Epithelial cell of prostate (primary cell): ENCODE results near the gene KLRB1.
"Not testable (repeated sequence)": the region's sequence is repeated elsewhere in the genome, so short reads cannot be mapped to it uniquely, and the experiment has no call there.

Experiments used
- DNase-seq: peaks from one replicate; pipeline ENCODE4 v3.0.0-alpha.2; 2011; ENCODE audit warnings: low read depth, low spot score
- H3K27ac ChIP-seq: fragments of 450-650 bp; 2 replicates; pipeline ENCODE4 v1.5.1; 2017; ENCODE audit warnings: mild to moderate bottlenecking

The KLRB1 gene

DNA sequence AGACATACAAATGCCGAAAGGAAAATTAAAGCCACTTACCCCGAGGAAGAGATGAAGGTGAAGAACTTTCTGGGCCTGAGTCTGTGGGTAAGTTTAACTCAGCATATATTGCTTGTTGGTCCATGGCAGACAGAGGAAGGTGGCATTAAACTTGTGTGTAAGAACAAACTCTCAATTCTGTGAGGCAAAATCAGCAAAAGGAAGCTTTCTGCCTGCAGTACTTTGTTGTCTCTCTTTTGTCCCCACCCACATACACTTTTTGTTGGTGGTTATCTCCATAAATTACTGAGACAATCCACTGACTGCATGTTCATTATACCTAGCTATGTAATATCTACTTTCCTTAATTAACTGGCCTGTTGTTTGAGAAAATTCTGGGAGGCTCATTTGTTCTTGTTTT lies at the start of gene KLRB1:
TSS of gene KLRB1 (minus strand) at position 201 of the 400 bp plus-strand sequence. CDS start at position 124, 77 bp downstream.
- DNase-seq, result no peak

DNA sequence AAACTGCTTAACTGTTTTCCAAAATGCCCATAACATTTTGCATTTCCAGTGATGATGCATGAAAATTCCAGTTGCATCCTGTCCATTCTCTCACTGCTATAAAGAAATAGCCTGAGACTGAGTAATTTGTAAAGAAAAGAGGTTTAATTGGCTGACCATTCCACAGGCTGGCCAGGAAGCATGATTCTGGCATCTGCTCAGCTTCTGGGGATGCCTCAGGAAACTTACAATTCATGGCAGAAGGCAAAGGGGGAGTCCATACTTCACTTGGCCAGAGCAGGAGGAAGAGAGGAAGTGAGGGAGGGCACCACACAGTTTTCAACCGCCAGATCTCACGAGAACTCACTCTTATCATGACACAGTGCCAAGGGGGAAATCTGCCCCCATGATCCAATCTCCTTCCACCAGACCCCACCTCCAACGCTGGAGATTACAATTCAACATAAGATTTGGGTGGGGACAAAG lies 43.6 kb upstream of the KLRB1 start:
- H3K27ac ChIP-seq, result peak overlapping the region; percentile 91
- no peak for DNase-seq

More for the DNA sequence above, at the start of gene KLRB1:
- no peak within 1 kb of the TSS for H3K27ac ChIP-seq

DNA sequence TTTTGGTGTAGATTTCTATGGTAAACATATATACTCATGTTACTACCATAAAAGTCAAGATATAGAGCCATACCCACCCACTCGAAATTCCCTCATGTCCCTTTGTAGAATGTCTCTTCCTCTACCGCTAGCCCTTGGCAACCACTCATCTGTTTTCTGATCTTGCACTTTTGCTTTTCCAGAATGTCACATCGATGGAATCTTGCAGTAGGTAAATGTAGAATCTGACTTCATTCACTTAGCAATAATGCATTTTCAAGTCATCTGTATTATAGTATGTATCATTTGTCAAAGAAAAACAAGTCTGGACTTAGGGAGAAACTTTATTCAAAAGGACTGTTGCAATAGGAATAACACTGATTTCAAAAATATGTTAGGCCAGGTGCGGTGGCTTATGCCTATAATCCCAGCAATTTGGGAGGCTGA lies 42.4 kb upstream of the KLRB1 start:
- peak overlapping the region; percentile 91 for H3K27ac ChIP-seq
- DNase-seq, result no peak

DNA sequence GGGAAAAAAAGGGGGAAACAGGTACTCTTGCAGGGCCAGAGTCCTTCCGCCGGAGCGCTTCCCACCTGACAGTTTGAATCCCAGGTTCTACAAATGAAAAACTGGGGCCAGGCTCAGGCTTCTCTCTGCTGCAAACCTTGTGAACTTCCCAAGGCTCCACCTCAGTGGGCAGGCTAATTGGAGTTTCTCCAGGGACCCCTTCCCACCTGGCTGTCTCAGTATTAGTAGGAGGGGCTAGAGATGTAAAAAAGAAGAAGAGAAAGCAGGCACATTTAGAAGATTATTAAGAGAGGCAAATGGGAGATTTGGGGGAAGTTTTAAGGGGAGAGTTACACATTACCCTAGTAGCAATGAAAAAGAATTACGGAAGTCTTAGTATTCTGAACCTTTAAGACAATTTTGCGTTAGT lies 41.8 kb upstream of the KLRB1 start:
- no peak for DNase-seq
- peak overlapping the region; percentile 91 for H3K27ac ChIP-seq

DNA sequence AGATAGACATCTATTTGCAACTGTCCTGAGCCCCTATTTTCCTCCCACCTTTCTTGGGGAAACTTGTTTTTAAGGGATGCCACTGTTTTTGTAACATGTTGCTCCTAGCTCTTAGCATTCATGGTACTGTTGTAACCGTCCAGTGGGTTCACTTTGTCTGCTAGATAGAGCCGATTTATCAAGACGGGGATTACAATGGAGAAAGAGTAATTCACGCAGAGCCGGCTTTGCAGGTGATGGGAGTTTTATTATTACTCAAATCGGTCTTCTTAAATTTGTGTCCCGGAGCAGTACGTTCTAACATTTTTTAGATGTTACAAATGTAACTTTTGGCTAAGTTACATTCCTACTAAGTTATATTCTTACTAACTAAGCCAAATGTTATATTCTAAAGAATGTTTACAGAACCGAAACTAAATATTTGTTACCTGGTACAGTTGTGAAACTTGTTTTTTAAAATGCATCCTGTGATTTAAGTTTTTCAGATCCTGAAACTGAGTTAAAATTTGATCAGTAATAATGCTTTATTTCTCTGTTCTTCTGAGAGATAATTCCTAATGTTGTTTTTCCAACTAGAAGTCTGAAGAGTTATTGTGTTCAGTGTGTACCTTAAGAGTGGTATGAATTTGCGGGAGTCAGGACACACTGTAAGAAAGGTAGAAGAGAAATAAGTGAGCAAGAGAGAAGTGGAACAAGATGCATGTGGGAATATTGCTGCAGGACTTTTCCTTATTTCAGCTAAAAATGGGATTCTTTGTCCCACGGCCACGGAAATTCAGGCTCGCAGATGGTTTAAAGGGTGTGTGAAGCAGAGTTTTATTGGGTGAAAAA lies 41.2 kb upstream of the KLRB1 start:
- peak overlapping the region; percentile 91 for H3K27ac ChIP-seq
- DNase-seq, result no peak

DNA sequence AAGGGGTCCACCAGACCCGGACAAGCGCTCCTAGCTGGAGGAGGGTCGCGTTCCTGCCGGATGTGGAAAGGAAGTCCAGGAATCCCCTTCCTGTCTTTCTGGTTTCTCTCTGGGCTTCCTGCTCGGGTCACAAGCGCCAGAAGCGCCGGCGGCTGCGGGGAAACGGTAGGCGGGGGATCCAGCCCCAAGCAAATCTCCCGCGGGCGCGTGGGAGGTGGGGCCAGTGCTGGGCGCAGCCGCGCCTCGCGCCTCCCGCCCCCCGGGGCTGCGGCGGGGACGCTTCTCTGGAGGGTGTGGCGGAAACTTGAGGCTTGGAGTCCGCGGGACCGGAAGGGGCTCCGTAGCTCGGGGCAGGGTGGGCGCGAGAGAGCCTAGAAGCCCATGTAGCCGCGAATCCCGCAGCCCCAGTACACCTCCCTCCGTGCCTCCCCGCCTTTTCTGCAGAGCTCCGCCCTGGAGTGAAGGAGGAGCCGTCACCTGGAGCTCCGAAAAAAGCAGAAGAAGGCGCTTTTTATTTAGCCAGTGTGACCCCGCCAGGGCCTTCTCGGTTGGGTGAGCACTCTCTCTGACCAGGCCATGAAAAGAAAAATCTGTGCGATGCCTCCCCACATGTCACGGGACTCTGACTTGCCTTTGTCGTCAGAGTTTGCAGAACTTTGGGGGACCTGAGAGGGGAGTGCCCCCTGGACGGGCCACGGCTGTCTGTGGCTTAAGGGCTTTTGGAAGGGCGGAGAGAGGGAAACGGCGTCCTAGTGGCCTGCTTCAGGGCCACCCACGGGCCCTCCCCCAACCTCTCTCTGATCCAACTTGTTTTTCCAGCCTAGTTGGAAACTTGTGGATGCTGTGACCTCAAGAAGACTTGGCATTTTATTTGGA lies 40.3 kb upstream of the KLRB1 start:
- H3K27ac ChIP-seq, result peak overlapping the region; percentile 91
- no peak for DNase-seq

DNA sequence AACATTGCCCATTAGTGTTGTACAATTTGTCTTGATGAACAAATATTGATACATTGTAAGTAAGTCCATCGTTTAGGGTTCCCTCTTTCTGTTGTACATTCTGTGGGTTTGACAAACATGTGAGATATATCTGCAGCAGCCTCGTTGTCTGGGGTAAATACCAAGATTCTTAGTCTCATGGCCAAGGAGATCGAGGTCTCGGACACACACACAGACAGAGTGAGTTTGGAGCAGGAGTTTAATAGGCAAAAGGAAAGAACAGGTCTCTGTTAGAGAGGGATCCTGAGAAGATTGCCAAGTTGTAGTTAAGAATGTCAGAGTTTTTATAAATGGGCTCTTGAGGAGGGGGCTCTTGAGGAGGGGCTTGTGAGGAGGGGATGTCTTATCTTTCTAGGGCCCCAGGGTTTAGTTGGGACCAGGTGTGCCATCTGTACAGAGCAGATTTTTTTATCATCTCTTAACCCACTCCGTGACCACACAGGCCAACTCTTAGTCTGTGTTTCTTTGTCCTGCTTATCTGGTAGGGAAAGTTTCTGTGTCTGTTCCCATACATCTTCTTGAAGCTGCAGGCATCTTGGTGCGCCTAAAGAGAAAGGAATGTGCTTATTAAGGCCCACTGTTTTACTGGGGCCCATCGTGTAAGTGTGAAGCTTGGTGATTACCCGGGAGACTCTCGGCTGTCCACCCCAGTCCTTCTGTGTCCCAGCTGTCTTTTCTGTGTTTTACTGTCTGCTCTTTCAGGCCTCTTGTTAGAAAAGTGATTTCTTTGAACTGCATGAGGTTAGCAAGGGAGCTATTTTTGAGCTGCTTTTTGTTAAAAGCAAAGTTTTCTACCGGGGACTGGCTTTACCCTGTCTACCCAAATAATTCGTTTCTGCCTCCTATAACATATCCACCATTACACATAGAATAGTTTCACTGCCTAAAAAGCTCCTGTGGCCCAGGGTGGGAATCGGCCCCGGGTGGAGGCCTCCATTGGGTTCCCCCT lies 39.4 kb upstream of the KLRB1 start:
- DNase-seq, result no peak
- H3K27ac ChIP-seq, result peak overlapping the region; percentile 91

DNA sequence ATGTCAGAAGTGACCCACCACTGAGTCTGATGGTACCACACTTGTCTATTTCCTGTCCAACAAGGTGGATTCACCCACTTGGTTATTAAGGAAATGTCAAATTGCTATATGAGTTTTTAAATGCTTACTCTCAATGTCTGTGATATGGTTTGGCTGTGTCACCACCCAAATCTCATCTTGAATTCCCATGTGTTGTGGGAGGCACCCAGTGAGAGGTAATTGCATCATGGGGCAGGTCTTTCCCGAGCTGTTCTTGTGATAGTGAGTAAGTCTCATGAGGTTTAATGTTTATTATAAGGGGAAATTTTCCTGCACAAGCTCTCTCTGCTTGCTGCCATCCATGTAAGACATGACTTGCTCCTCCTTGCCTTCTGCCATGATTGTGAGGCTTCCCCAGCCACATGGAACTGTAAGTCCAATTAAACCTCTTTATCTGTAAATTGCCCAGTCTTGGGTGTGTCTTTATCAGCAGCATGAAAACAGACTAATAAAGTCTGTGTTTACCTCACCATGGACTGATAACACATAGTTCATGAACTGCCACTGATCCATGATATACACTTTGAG lies 37.4 kb upstream of the KLRB1 start:
- peak overlapping the region; percentile 32 for H3K27ac ChIP-seq
- DNase-seq, result not testable (repeated sequence)

DNA sequence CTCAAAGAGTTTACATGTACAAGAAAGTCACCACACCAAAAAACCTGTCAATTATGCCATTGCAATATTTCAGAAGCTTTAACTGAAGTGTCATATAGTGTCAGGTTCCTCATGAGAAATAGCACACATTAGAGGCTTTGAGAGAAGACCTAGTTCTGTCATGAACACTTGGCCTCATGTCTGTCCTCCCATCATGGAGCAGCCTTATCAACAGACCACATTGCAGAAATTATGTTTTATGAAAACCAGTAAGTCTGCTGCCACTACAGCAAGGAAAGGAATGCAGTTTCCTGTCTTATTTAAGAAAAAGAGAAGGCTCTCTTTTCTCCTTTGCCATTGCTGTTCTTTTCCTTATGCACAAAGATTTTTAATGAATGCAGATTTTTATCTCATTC lies 35.5 kb upstream of the KLRB1 start:
- no peak for DNase-seq
- H3K27ac ChIP-seq, result no peak overlapping the region

DNA sequence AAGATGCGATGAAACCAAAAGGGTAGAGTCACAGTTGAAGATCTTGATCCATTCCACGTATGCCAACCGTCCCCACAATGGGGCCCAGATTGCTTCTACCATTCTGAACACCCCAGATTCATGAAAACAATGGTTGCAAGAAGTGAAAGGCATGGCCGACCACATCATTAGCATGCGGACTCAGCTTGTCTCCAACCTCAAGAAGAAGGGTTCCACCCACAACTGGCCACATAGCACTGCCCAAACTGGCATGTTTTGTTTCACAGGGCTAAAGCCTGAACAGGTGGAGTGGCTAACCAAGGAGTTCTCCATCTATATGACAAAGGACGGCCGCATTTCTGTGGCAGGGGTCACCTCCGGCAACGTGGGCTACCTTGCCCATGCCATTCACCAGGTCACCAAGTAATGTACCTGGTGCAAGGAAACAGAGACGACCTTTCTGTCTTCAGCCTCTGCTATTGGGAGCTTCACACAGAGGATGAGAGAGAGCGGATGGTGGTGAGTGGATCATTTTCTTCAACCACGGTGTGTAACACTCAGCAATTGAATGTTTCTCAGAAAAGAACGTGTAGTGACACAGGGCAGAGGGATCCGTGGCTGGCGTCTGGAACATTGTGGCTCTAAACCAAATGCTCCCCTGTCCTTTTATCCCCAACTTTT lies 35.0 kb upstream of the KLRB1 start:
- no peak for DNase-seq
- H3K27ac ChIP-seq, result no peak overlapping the region

DNA sequence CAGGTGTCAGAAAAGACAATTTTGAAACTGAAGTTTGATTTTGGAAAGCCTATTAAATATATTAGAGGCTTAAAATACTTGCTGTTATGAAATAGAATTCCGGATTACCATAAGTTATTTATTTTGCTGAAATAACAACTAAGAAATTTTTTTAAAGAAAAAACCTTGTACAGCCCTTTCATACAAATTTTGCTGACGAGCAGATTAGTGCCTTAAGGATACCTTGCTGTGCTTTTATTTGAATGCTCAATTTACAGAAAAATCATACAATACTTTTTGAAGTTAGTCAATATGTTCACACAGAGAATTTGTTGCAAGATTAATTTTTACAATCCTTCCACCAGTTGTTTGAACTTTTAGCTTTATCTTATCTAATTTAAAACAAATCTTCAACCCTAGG lies 32.3 kb upstream of the KLRB1 start:
- DNase-seq, result no peak

DNA sequence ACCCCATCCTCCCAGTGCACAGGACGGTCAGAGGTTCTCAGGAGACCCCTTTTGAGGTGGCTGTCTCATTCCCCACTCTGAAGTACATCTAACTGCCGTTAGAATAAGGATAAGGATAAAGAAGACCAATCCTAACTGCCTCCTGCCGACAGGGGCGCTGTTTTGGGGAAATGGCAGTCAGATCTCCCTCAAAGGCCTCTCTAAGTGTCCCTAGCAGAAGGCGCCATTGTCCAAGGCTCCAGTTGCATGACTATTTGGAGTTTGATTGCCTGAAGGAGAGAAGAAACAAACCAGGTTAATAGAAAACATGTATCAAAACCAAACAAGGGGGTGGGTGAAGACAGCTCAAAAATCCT lies 29.1 kb upstream of the KLRB1 start:
- H3K27ac ChIP-seq, result no peak overlapping the region
- no peak for DNase-seq

More for the DNA sequence above, 32.3 kb upstream of the KLRB1 start:
- no peak overlapping the region for H3K27ac ChIP-seq

DNA sequence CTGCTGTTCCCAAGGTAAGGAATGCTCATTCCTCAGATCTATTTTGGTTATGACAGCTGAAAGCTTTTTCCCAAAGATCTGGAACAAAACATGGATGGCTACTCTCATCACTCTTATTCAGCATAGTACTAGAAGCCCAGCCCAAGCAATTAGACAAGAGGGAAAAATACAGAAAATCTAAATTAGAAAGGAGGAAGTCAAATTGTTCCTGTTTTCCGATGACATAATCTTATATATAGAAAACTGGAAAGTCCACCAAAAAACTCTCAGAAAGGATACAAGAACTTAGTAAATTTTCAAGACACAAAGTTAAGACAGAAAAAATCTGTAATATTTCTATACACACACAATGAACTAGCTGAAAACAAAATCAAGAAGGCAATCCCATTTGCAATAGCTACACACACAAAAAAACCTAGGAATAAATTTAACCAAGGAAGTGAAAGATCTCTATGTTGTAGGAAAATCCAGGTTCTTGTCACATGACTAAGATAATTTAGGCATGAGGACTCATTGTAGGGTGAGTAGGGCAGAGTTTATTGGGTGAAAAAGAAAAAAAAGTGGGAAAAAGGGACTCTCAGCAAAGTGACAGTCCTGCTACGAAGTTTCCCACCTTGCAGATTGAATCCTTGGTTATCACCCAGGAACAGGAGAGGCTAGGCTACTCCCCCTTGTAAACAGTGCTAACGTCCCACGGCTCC lies 28.6 kb upstream of the KLRB1 start:
- no peak overlapping the region for H3K27ac ChIP-seq
- no peak for DNase-seq

DNA sequence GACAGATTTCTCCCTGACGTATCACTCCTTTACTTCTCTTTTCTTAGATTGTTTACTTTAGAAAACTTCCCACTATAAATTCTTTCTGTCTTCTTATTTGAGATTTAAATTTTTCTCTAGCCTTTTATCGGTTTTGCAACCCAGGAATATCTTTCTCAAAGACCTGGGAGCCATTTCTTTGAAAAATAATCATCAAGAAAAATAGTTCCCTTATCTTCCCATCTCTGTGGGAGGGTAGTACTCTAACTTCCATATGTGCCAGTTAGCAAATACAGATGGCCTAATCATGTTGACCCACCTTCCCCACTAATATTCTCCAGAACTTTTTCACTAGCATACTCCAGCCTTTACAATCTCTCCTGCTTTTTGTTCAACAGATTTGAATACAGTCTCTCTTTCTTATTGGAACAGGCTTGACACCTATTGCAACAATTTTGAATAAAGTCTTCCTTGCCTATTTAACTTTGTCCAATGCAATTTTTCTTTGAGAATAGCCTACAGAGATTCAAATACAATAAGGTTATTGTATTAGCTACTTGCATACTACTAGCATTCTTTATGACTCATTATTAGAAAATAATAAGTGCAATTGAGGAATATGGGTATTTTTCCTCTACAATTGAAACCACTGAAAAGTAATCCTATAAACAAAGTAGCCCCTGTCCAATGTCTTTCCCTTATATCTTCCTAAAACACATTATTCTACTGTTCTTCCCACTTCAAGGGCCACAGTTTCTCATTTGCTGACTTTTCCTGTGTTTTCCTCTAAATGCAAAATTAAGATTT lies 27.4 kb upstream of the KLRB1 start:
- no peak for DNase-seq
- no peak overlapping the region for H3K27ac ChIP-seq

DNA sequence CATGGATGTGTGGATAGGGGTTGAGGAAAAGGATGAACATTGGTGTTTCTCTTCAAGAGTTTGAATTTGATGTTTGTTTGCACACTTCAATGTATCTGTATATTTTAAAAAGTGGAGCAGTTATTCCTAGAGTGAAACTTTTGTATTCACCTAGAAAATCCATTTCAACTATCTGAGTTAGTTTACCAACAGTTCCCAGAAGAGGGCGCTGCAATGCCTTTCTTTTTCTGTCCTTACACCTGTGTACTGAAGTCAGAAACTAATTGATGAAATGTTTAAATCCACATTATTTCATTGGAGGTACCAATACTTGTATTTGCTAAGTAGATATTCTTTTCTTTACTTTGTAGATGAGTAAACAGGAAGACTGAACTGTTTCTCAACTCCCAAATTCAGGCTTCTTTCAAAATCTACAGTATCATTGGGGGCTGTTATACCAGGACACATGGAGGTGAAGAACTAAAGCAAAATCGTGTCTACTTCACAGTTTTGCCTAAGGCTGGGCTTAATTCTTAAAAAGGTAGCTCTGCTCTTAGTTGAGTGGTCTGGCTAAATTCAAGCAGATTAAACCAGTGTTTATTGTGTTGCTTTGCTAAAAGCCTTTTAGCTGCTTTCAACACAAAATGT lies 26.6 kb upstream of the KLRB1 start:
- no peak for DNase-seq
- H3K27ac ChIP-seq, result no peak overlapping the region

DNA sequence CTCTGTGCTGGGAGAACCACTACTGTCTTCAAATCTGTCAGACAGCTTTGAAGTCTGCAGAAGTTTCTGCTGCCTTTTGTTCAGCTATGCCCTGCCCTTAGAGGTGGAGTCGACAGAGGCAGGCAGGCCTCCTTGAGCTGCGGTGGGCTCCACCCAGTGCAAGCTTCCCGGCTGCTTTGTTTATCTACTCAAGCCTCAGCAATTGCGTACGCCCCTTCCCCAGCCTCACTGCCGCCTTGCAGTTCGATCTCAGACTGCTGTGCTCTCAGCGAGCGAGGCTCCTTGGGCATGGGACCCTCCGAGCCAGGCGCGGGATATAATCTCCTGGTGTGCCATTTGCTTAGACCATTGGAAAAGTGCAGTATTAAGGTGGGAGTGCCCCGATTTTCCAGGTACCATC lies 25.1 kb upstream of the KLRB1 start:
- DNase-seq, result no peak
- H3K27ac ChIP-seq, result no peak overlapping the region

DNA sequence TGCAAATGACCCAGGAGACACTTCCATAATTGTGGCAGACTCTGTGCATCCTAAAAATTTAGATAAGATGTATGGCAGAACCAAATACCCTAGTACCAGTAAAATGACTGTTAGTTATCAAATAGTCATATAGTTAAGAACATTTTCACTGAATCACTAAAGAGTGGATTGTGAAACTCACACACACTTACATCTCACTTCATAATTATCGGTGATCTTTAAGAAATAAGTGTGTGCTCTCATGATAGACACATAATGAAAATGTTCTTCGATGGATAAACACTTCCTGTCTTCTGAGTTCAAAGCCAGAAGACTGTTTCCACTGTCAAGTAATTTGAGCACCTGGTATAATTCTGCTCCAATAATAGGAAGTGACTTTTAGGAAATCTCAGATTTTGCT lies 19.1 kb upstream of the KLRB1 start:
- no peak for DNase-seq
- H3K27ac ChIP-seq, result no peak overlapping the region
